ENCODE data around the gene USH1C.

The USH1C gene

DNA sequence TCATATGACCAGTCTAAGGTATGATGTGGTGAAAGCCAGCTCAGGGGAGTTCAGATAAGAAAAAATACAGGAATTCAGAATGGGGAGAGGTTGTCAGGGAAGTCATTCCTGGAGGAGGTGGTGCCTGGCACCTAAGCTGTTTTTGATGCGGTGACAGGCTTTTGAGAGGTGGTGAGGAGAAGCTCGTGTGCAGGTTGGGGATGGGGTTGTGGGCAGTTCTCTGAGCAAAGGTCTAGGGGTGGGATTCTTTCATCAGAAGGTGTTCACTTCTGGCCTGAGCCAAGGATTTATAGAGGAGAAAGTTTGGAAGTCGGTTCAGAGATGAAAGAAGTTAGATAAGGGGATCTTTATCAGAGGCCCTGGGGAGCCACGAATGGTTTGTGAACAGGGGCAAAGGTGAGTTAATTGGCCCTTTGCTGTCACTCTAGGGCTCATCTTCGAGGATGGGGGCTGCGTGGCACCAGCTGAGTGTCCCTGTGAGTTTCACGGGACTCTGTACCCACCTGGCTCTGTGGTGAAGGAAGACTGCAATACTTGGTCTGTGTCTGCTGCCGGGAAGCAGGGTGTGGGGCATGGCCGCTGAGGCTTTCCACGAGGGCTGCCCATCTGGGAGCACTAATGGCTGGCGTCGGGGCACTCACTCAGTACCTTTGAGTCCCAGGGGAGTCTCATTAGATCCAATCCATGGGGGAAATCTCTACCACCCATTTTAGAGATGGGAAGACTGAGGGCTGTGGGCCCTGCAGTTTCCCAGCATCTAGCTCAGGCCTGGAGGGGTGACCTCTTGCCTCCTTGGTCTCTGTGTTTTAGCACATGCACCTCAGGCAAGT lies 16.3 kb upstream of the USH1C start:
- DNase-seq, result no peak
- Mint-ChIP-seq H3K27ac (no peak overlapping the region), H3K36me3 (ENCODE audit: low read depth) (peaks cover 16% of the 10 kb centered on the region), H3K27me3 (ENCODE audit: low read depth, poor library complexity) (peaks cover 21% of the 10 kb centered on the region), H3K9me3 (no peaks in the 10 kb centered on the region), H3K4me1 (peaks cover 16% of the 10 kb centered on the region), H3K4me3 (no peak overlapping the region)
- TF ChIP-seq, protein P1, sequence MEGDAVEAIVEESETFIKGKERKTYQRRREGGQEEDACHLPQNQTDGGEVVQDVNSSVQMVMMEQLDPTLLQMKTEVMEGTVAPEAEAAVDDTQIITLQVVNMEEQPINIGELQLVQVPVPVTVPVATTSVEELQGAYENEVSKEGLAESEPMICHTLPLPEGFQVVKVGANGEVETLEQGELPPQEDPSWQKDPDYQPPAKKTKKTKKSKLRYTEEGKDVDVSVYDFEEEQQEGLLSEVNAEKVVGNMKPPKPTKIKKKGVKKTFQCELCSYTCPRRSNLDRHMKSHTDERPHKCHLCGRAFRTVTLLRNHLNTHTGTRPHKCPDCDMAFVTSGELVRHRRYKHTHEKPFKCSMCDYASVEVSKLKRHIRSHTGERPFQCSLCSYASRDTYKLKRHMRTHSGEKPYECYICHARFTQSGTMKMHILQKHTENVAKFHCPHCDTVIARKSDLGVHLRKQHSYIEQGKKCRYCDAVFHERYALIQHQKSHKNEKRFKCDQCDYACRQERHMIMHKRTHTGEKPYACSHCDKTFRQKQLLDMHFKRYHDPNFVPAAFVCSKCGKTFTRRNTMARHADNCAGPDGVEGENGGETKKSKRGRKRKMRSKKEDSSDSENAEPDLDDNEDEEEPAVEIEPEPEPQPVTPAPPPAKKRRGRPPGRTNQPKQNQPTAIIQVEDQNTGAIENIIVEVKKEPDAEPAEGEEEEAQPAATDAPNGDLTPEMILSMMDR (IDR thresholded peaks at IDR 0.05), result no peak

DNA sequence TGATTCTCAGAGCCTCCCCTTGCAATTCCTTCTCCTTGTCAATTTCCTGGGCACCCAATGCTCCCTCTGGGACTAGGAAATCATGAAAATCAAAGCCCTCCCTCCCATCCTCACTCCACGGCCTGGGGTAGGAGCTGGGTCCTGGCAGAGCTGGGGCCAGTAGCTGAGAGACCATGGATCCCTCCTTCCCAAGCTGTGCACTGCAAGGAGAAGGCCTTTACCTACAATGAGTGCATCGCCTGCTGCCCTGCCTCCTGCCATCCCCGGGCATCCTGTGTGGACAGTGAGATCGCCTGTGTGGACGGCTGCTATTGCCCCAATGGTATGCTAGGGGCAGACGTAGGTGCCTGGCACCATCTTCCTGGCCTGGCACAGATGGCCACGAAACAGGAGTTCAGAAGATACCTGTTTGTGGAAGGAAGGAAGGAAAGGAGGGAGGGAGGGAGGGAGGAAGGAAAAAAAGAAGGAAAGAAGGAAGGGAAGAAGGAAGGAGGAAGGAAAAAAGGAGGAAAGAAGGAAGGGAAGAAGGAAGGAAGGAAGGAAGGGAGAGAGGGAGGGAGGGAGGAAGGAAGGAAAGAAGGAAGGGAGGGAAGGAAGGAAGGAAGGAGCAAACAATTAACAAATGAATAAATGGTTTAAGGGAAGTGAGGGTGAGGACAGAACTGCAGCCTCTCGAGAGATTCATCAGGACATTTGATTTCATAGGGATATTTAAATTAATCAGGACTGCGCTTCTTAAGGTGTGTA lies 15.3 kb upstream of the USH1C start:
- H3K36me3 Mint-ChIP-seq (ENCODE audit: low read depth), result peaks cover 16% of the 10 kb centered on the region
- DNase-seq, result no peak
- no peaks in the 10 kb centered on the region for H3K9me3 Mint-ChIP-seq
- TF ChIP-seq, protein P1 (IDR thresholded peaks at IDR 0.05), result no peak
- H3K27me3 Mint-ChIP-seq (ENCODE audit: low read depth, poor library complexity), result peaks cover 19% of the 10 kb centered on the region
- H3K4me3 Mint-ChIP-seq, result no peak overlapping the region
- H3K4me1 Mint-ChIP-seq, result peaks cover 21% of the 10 kb centered on the region
- no peak overlapping the region for H3K27ac Mint-ChIP-seq

GRCh38 chr11:17558916-17559315 lies 14.7 kb upstream of the USH1C start:
- H3K27ac Mint-ChIP-seq, result no peak overlapping the region
- peaks cover 21% of the 10 kb centered on the region for H3K4me1 Mint-ChIP-seq
- peaks cover 19% of the 10 kb centered on the region for H3K27me3 Mint-ChIP-seq (ENCODE audit: low read depth, poor library complexity)
- H3K9me3 Mint-ChIP-seq, result no peaks in the 10 kb centered on the region
- no peak overlapping the region for H3K4me3 Mint-ChIP-seq
- TF ChIP-seq, protein P1 (IDR thresholded peaks at IDR 0.05), result no peak
- no peak for DNase-seq
- peaks cover 21% of the 10 kb centered on the region for H3K36me3 Mint-ChIP-seq (ENCODE audit: low read depth)

- no peak overlapping the region for H3K27ac Mint-ChIP-seq
Observed at GRCh38 chr11:17558025-17558780, 14.0 kb upstream of the USH1C start.

DNA sequence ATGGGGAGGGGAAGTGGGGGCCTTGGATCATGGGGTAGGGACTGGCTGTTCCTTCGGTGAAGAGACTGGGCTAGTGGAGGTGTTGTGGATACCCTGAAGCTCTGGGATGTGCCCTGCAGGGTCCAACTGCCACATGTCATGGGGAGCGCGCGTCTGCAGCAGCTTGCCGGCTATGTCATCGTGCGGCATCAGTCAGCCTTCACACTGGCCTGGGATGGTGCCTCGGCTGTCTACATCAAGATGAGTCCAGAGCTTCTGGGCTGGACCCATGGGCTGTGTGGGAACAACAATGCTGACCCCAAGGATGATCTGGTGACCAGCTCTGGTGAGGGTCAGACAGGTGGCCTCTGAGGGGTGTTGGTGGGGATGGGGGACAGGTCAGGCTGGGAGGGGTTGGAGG lies 12.8 kb upstream of the USH1C start:
- no peak for DNase-seq
- peaks cover 17% of the 10 kb centered on the region for H3K4me1 Mint-ChIP-seq
- H3K27ac Mint-ChIP-seq, result no peak overlapping the region
- TF ChIP-seq, protein P1 (IDR thresholded peaks at IDR 0.05), result no peak
- H3K27me3 Mint-ChIP-seq (ENCODE audit: low read depth, poor library complexity), result peaks cover 19% of the 10 kb centered on the region
- peaks cover 27% of the 10 kb centered on the region for H3K36me3 Mint-ChIP-seq (ENCODE audit: low read depth)
- no peak overlapping the region for H3K4me3 Mint-ChIP-seq
- H3K9me3 Mint-ChIP-seq, result no peaks in the 10 kb centered on the region

More at GRCh38 chr11:17558025-17558780, 14.0 kb upstream of the USH1C start:
- Mint-ChIP-seq H3K9me3 (no peaks in the 10 kb centered on the region), H3K4me1 (peaks cover 18% of the 10 kb centered on the region), H3K27me3 (ENCODE audit: low read depth, poor library complexity) (peaks cover 19% of the 10 kb centered on the region), H3K36me3 (ENCODE audit: low read depth) (peaks cover 27% of the 10 kb centered on the region), H3K4me3 (no peak overlapping the region)
- DNase-seq, result no peak
- TF ChIP-seq, protein P1 (IDR thresholded peaks at IDR 0.05), result no peak

All from nephron progenitor cell (in vitro differentiated cells).